ENCODE results near the gene GDI1. TPM values are rescaled to one million over a fixed set of nuclear protein-coding genes. Genes with fewer than 3 reads are reported as not detected.

The GDI1 gene
- total RNA-seq, 2 donors from 2014 or later: 68.5 to 83.4 TPM

- Histone ChIP-seq H3K9me3 (no peaks in the 10 kb centered on the region), H3K4me1 (peaks cover 22% of the 10 kb centered on the region), H3K36me3 (replicated peaks in 1 of 2; ENCODE audit: insufficient read depth in 1 of 2, low read depth in 2 of 2) (peaks cover 0 to 6% of the 10 kb centered on the region in 2 donors), H3K27me3 (no peaks in the 10 kb centered on the region), H3K4me3 (no peak overlapping the region), H3K27ac (no peak overlapping the region)
- TF ChIP-seq POLR2A (IDR thresholded peaks at IDR 0.05) (no peak), CTCF (IDR thresholded peaks at IDR 0.05) (no peak)
- no peak for DNase-seq
- intact Hi-C loops (cut with DNase I): no loop called here
- WGBS, 2 donors: 96 to 100% methylated on average over 4 to 9 of the region's 16 CpGs
- ATAC-seq: no peak
These were observed 8.8 kb downstream of the GDI1 start for GRCh38 chrX:154445776-154446175.

GRCh38 chrX:154446430-154446829 is 9.5 kb downstream of the GDI1 start:
- no peak for DNase-seq
- Histone ChIP-seq H3K36me3 (replicated peaks in 1 of 2; ENCODE audit: insufficient read depth in 1 of 2, low read depth in 2 of 2) (peaks cover 0 to 6% of the 10 kb centered on the region in 2 donors), H3K4me1 (peaks cover 22% of the 10 kb centered on the region), H3K27ac (no peak overlapping the region), H3K9me3 (no peaks in the 10 kb centered on the region), H3K4me3 (no peak overlapping the region), H3K27me3 (no peaks in the 10 kb centered on the region)
- intact Hi-C loops (cut with DNase I): no loop called here
- 85 to 100% methylated on average over 6 to 12 of the region's 12 CpGs for WGBS, 2 donors
- no peak for ATAC-seq
- TF ChIP-seq CTCF (IDR thresholded peaks at IDR 0.05) (no peak), POLR2A (IDR thresholded peaks at IDR 0.05) (no peak)

- TF ChIP-seq POLR2A (IDR thresholded peaks at IDR 0.05) (no peak), CTCF (IDR thresholded peaks at IDR 0.05) (no peak)
- peaks cover 0 to 6% of the 10 kb centered on the region in 2 donors for H3K36me3 ChIP-seq (replicated peaks in 1 of 2; ENCODE audit: insufficient read depth in 1 of 2, low read depth in 2 of 2)
- 80% methylated on average over 1 to 13 of the region's 14 CpGs for WGBS, 2 donors
- peaks cover 19% of the 10 kb centered on the region for H3K4me1 ChIP-seq
- intact Hi-C loops (cut with DNase I): no loop called here
- no peak for DNase-seq
- no peaks in the 10 kb centered on the region for H3K9me3 ChIP-seq
- no peak overlapping the region for H3K27ac ChIP-seq
- no peak overlapping the region for H3K4me3 ChIP-seq
- no peaks in the 10 kb centered on the region for H3K27me3 ChIP-seq
- ATAC-seq: no peak
These were observed 11.5 kb downstream of the GDI1 start for GRCh38 chrX:154448484-154448883.

GRCh38 chrX:154449618-154450017 is 12.7 kb downstream of the GDI1 start:
- no peaks in the 10 kb centered on the region for H3K27me3 ChIP-seq
- intact Hi-C loops (cut with DNase I): no loop called here
- 93 to 95% methylated on average over 11 of the region's 18 CpGs for WGBS, 2 donors
- TF ChIP-seq POLR2A (IDR thresholded peaks at IDR 0.05) (no peak), CTCF (IDR thresholded peaks at IDR 0.05) (no peak)
- peaks cover 15% of the 10 kb centered on the region for H3K4me1 ChIP-seq
- ATAC-seq (no peak), DNase-seq (no peak)
- no peaks in the 10 kb centered on the region for H3K9me3 ChIP-seq
- no peak overlapping the region for H3K4me3 ChIP-seq
- H3K36me3 ChIP-seq (replicated peaks in 1 of 2; ENCODE audit: insufficient read depth in 1 of 2, low read depth in 2 of 2): peaks cover 0 to 6% of the 10 kb centered on the region in 2 donors
- H3K27ac ChIP-seq: no peak overlapping the region

- no peak for DNase-seq
- TF ChIP-seq CTCF (IDR thresholded peaks at IDR 0.05): no peak
- no peak for TF ChIP-seq POLR2A (IDR thresholded peaks at IDR 0.05)
- Histone ChIP-seq H3K9me3 (no peaks in the 10 kb centered on the region), H3K27me3 (no peaks in the 10 kb centered on the region), H3K27ac (no peak overlapping the region), H3K4me3 (no peak overlapping the region), H3K4me1 (peaks cover 8% of the 10 kb centered on the region), H3K36me3 (replicated peaks in 1 of 2; ENCODE audit: insufficient read depth in 1 of 2, low read depth in 2 of 2) (peaks cover 0 to 6% of the 10 kb centered on the region in 2 donors)
- WGBS, 2 donors: 92 to 100% methylated on average over 7 to 11 of the region's 17 CpGs
- intact Hi-C loops (cut with DNase I): no loop called here
- ATAC-seq: no peak
These were observed 13.4 kb downstream of the GDI1 start for GRCh38 chrX:154450312-154450711.

All from body of pancreas (tissue), 4 donors.